ENCODE data around the gene HELZ. TPM values are rescaled to one million over a fixed set of nuclear protein-coding genes. Genes with fewer than 3 reads are reported as not detected.
A peak's percentile ranks its signal among the peaks of the same experiment; 100 is the strongest.

The HELZ gene
- total RNA-seq, 4 donors from 2014 or later: 47.3 to 95.4 (median 61.3) TPM

DNA sequence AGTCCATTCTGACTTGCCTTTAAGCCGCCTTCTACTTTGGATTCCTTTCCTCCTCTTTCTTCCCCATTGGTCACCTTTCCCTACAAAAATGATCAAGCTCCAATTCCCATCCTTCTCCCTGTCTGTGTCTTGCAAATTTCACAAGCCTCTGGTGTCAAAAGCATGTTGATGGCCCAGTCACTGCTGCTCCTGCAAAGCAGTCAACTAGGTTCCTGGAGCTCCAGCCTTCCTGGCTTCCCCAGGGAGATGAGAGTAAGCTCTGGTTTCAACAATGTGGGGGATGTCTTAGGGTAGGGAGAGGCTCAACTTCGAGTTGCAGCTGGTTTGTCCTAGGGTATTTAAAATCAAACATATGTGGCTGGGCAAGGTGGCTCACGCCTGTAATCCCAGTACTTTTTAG, 36.1 kb upstream of the HELZ start:
- no peak for TF ChIP-seq EP300 (IDR thresholded peaks at IDR 0.05)
- TF ChIP-seq POLR2A (IDR thresholded peaks at IDR 0.05): no peak
- TF ChIP-seq, protein P1, sequence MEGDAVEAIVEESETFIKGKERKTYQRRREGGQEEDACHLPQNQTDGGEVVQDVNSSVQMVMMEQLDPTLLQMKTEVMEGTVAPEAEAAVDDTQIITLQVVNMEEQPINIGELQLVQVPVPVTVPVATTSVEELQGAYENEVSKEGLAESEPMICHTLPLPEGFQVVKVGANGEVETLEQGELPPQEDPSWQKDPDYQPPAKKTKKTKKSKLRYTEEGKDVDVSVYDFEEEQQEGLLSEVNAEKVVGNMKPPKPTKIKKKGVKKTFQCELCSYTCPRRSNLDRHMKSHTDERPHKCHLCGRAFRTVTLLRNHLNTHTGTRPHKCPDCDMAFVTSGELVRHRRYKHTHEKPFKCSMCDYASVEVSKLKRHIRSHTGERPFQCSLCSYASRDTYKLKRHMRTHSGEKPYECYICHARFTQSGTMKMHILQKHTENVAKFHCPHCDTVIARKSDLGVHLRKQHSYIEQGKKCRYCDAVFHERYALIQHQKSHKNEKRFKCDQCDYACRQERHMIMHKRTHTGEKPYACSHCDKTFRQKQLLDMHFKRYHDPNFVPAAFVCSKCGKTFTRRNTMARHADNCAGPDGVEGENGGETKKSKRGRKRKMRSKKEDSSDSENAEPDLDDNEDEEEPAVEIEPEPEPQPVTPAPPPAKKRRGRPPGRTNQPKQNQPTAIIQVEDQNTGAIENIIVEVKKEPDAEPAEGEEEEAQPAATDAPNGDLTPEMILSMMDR (IDR thresholded peaks at IDR 0.05): no peak
- Histone ChIP-seq H3K27ac (peak overlapping the region in 1 of 4 donors; percentile 42), H3K4me1 (peaks cover 0 to 11% (median 0%) of the 10 kb centered on the region in 4 donors), H3K27me3 (no peaks in the 10 kb centered on the region), H3K36me3 (no peaks in the 10 kb centered on the region), H3K9me3 (no peaks in the 10 kb centered on the region), H3K4me3 (no peak overlapping the region)
- 71 to 76% methylated on average over 3 of the region's 3 CpGs for WGBS, 2 donors
- no peak for DNase-seq (ENCODE audit: low spot score in 2 of 2)

DNA sequence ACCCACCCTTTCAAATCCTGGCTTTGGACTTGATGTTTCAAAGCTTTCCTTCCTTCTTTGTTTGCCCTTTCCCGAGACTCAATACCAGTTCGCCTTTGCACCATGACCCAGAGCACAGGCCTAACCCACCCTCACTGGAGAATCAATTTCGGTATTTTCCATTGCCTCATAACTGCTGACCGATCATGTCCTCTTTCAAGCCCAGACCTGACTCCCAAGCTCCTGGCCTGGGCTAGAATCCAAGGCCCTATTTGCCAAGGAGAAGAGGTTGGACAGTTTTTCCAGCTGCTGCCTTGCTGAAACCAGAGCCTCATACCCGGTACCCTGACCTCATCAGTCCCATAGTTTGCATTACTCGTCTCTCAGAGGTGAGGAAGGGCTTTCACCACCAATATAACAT, 35.3 kb upstream of the HELZ start:
- no peak overlapping the region for H3K4me3 ChIP-seq
- H3K27me3 ChIP-seq: no peaks in the 10 kb centered on the region
- DNase-seq (ENCODE audit: low spot score in 2 of 2): peak; percentile 23 to 60
- 44 to 54% methylated on average over 6 of the region's 6 CpGs for WGBS, 2 donors
- H3K36me3 ChIP-seq: no peaks in the 10 kb centered on the region
- H3K27ac ChIP-seq: peak overlapping the region in 2 of 4 donors; percentile 42 to 56
- H3K9me3 ChIP-seq: no peaks in the 10 kb centered on the region
- TF ChIP-seq, protein P1 (IDR thresholded peaks at IDR 0.05): no peak
- TF ChIP-seq EP300 (IDR thresholded peaks at IDR 0.05) (peak in 1 of 2 donors; percentile 32), POLR2A (IDR thresholded peaks at IDR 0.05) (no peak)
- H3K4me1 ChIP-seq: peaks cover 0 to 11% (median 0%) of the 10 kb centered on the region in 4 donors

DNA sequence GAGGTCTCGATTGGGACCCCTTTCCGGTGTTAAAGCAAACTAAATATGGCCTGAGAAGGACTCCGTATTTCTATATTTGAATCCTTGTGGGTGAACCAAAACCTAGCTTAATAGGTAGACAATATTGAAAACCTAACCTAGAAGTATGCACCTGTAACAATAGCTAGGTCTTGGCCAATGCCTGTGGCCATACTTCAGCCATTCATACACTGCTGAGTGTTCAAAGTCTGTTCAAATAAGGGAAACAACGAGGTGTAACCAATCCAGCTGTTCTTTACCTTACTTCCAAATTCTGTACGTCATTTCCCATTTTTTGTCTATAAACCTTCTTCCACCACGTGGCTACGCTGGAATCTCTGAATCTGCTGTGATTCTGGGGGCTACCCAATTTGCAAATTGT, 34.1 kb upstream of the HELZ start:
- WGBS, 2 donors: 89% methylated on average over 7 of the region's 7 CpGs
- Histone ChIP-seq H3K36me3 (no peaks in the 10 kb centered on the region), H3K27ac (no peak overlapping the region), H3K4me1 (peaks cover 0 to 11% (median 0%) of the 10 kb centered on the region in 4 donors), H3K4me3 (no peak overlapping the region), H3K27me3 (no peaks in the 10 kb centered on the region), H3K9me3 (no peaks in the 10 kb centered on the region)
- TF ChIP-seq EP300 (IDR thresholded peaks at IDR 0.05) (no peak), POLR2A (IDR thresholded peaks at IDR 0.05) (no peak)
- TF ChIP-seq, protein P1 (IDR thresholded peaks at IDR 0.05): no peak
- no peak for DNase-seq (ENCODE audit: low spot score in 2 of 2)

DNA sequence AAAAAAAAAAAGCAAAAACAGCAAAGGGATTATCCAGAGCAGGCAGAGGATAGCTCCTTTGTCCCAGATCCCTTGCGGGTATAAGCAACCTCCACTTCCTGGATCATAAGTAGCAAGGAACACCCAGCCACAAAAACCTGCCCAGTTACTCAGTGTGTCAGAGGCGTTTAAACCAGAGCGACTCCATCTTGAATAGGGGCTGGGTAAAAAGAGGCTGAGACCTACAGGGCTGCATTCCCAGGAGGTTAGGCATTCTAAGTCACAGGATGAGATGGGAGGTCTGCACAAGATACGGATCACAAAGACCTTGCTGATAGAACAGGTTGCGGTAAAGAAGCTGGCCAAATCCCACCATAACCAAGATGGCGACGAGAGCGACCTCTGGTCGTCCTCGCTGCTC, 33.4 kb upstream of the HELZ start:
- Histone ChIP-seq H3K27me3 (no peaks in the 10 kb centered on the region), H3K36me3 (no peaks in the 10 kb centered on the region), H3K4me1 (peaks cover 0 to 11% (median 0%) of the 10 kb centered on the region in 4 donors), H3K4me3 (no peak overlapping the region), H3K27ac (no peak overlapping the region), H3K9me3 (no peaks in the 10 kb centered on the region)
- no peak for DNase-seq (ENCODE audit: low spot score in 2 of 2)
- no peak for TF ChIP-seq POLR2A (IDR thresholded peaks at IDR 0.05)
- TF ChIP-seq, protein P1 (IDR thresholded peaks at IDR 0.05): no peak
- no peak for TF ChIP-seq EP300 (IDR thresholded peaks at IDR 0.05)
- 90 to 95% methylated on average over 10 of the region's 10 CpGs for WGBS, 2 donors

DNA sequence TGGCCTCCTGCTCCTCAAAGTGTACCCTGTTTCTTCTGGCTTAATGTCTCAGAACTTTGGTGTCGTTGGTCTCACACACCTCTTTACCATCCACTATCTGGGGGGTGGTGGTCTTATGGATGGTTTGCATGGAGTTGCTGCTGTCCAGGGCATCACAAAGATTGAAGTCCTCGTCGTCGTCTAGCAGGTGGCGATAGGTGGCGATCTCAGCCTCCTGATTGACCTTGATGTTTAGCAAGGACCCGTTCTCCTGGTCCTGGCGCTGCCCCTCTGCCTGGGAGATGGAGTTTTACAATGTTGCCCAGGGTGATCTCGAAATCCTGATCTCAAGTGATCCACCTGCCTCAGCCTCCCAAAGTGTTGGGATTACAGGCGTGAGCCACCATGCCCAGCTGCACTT, 31.1 kb upstream of the HELZ start:
- H3K4me1 ChIP-seq: peaks cover 0 to 8% (median 0%) of the 10 kb centered on the region in 4 donors
- H3K27ac ChIP-seq: no peak overlapping the region
- H3K9me3 ChIP-seq: no peaks in the 10 kb centered on the region
- 49 to 50% methylated on average over 10 of the region's 10 CpGs for WGBS, 2 donors
- H3K36me3 ChIP-seq: no peaks in the 10 kb centered on the region
- no peaks in the 10 kb centered on the region for H3K27me3 ChIP-seq
- no peak overlapping the region for H3K4me3 ChIP-seq
- TF ChIP-seq, protein P1 (IDR thresholded peaks at IDR 0.05): no peak
- TF ChIP-seq EP300 (IDR thresholded peaks at IDR 0.05) (no peak), POLR2A (IDR thresholded peaks at IDR 0.05) (no peak)
- no peak for DNase-seq (ENCODE audit: low spot score in 2 of 2)
